Putamen (tissue), 1 donor: ENCODE data around the gene EXOC3L4.
A peak's percentile ranks its signal among the peaks of the same experiment; 100 is the strongest.
"Not testable (repeated sequence)": the region's sequence is repeated elsewhere in the genome, so short reads cannot be mapped to it uniquely, and the experiment has no call there.

Source experiments
- DNase-seq: peaks from one replicate; pipeline ENCODE4 v3.0.0-alpha.2; 2016; ENCODE audit warnings: low spot score

Gene EXOC3L4

GRCh38 chr14:103151270-103151945 is 56.9 kb downstream of the EXOC3L4 start:
- peak; percentile 51 for DNase-seq

- peak; percentile 52 for DNase-seq
Observed at GRCh38 chr14:103155010-103155409, 60.5 kb downstream of the EXOC3L4 start.

GRCh38 chr14:103155416-103155815 is 60.9 kb downstream of the EXOC3L4 start:
- DNase-seq: not testable (repeated sequence)

GRCh38 chr14:103155826-103156394 is 61.4 kb downstream of the EXOC3L4 start:
- no peak for DNase-seq

GRCh38 chr14:103156651-103157378 is 62.3 kb downstream of the EXOC3L4 start:
- DNase-seq: no peak

- DNase-seq: no peak
Observed at GRCh38 chr14:103157969-103158368, 63.4 kb downstream of the EXOC3L4 start.

- DNase-seq: no peak
Observed at GRCh38 chr14:103158688-103159087, 64.2 kb downstream of the EXOC3L4 start.
